ENCODE measurements around the gene UNCX.
"Not testable (repeated sequence)": the region's sequence is repeated elsewhere in the genome, so short reads cannot be mapped to it uniquely, and the experiment has no call there.

The UNCX gene

DNA sequence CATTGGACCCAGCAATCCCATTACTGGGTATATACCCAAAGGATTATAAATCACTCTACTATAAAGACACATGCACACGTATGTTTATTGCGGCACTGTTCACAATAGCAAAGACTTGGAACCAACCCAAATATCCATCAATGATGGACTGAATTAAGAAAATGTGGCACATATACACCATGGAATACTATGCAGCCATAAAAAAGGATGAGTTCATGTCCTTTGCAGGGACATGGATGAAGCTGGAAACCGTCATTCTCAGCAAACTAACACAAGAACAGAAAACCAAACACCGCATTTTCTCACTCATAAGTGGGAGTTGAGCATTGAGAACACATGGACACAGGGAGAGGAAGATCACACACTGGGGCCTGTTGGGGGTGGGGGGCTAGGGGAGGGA lies 47.2 kb downstream of the UNCX start:
- not testable (repeated sequence) for DNase-seq

DNA sequence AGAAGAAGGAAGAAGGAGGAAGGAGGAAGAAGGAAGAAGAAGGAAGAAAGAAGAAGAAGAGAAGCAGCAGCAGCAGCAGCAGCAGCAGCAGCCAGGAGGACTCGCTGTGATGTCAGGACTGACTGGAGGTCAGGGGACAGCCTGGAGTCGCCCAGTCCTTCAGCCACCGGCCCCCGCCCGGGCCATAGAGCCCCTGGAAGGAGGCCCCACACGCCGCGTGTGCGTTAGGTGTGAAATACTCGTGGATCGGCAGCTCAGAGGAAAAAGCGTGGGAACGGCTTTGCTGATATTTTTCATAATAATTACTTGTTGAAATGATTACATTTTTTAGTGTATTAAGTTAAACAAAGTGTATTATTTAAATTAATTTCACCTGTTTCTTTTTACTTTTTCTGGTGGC lies 48.4 kb downstream of the UNCX start:
- DNase-seq, result no peak

DNA sequence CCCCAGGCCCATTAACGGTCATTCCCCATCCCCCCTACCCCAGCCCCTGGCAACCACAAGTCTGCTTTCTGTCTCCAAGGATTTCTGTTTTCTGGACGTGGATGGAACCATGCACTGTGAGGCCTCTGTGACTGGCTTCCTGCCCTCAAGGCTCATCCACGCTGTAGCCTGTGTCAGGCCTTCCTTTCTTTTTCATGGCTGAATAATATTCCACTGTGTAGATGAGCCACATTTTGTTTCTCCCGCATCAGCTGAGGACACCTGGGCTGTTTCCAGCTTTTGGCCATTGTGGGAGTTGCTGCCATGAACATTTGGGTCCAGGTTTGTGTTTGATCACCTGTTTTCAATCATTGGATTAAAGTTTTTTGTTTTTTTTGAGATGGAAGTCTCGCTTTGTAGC lies 50.0 kb downstream of the UNCX start:
- DNase-seq, result no peak

DNA sequence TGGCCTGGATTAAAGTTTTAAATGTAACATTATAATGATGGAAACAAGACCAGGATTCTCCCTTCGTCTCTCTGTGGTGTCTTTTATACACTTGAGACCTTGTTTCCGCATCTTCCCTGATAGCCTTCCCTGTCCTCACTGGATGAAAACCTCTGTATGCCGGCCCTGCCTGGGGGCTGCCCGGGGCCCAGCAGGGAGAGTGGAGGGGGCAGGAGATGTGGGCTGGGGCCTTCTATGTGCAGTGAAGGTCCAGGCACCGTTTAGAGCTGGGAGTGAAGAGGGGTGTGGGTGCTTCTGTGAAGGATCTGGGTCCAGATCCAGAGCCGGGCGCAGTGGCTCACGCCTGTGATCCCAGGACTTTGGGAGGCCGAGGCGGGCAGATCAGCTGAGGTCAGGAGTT lies 50.7 kb downstream of the UNCX start:
- DNase-seq, result no peak

DNA sequence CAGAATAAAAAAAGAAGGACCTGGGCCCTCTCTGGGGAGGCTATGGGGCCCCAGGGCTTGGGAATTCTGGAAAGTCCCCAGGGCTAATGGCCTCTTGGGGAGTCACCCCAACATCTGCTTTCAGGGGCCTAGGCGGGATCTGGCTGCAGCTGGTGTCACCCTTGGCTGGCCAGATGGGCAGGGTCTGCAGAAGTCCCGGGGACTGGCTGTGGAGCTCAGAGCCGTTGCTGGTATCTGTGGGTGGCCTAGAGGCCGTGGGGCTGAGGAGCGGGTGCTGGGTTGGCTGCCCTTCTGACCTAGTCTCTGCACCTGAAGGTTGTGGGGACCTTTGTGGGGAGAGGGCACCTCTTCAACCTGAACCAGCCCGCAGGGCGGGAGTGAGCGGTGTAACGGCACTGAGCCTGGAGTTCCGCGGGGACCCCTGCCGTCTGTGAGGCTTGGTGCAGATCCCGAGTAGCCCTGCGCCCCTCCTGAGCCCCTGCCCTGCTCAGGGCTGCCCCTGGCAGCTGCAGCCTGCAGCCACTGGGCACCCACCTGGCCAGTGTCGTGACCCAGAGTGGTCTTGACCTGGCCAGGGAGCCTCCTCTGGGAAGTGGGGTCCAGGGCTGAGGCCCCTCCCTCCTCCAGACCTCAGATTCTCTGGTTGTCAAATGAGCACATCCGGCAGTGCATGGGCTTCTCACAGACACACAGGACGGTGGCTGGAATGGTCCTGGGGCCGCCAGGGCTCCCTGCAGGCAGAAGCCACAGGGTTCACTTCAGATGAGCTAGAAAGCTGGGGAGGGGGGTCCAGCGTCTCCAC lies 51.5 kb downstream of the UNCX start:
- DNase-seq, result no peak

DNA sequence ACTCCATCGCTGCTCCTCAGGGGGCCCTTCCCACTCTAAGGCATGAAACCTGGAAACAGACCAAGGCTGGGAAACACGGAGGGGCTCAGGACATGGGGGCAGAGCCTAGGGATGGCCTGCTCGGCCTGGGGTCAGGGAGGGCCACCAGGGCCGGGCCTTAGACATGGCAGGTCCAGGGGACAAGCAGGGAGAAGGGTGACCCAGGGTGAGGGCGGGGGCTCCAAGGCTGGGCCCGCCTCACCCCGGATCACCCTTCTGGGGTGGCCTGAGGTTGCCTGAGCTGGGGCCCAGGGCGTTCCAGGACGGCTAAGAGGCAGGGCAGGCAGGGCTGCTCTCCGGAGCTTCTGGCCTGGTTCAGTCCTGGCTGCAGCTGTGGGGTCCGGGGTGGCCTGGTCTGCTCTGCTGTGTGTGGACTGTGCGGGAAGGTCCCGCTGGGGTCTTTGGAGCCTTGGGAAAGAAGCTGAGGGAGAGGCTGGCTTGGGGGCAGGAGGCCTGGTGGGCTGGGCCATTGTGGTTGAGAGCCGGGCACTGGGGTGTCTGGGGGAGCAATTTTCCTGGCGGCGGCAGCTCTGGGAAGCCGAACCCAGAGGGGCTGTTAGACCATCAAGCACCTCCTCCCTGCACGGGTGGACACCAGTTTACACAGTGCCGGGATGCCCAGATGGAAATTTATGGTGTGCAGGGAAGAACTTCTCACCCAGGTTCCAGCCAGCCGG lies 52.2 kb downstream of the UNCX start:
- no peak for DNase-seq

DNA sequence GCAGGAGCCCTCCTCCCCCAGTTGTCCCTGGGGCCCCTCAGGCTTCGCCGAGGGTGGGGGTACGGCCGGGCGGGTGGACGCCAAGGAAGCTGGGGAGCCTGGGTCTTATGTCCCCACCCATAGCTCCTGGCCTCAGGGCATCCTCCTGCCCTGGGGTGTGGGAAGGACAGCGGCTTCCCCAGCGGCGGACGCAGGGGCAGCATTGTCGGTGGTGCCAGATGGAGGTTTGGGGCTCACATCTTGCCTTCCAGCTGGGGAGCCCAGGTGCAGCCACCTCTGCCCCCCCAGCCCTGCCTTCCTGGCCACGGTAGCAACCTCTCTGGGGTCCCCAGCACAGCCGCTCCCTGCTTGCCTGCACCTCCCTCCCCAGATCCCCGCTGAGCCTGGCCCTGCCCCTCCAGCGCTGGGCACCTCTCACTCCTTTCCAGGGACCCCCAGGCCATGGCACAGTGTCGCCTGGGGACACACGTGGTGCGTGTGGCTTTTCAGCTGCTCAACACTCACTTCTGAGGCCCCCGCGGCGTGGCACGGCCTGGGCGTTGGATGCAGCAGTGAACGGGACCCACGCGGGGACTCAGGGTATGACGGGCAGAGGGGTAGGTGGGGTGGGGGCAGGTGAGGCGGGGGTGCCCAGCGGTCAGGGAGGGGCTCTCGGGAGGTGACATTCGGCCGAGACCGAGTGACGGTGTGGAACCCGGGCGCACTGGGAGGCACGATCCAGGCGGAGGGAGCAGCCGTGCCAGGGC lies 53.1 kb downstream of the UNCX start:
- no peak for DNase-seq
